ENCODE results near the gene SIT1.

SIT1 gene

GRCh38 chr9:35599763-35600604 is 50.7 kb downstream of the SIT1 start:
- no peak for ATAC-seq
- TF ChIP-seq CSRNP3 (CRISPR knock-in tag; IDR thresholded peaks at IDR 0.05) (no peak), ESRRG (CRISPR knock-in tag; IDR thresholded peaks at IDR 0.05) (no peak), TOX (CRISPR knock-in tag; IDR thresholded peaks at IDR 0.05; ENCODE audit: borderline replicate concordance) (no peak), ZFP30 (CRISPR knock-in tag; IDR thresholded peaks at IDR 0.05) (no peak), ZNF70 (CRISPR knock-in tag; IDR thresholded peaks at IDR 0.05) (no peak), ZNF565 (CRISPR knock-in tag; conservative IDR thresholded peaks at IDR 0.05; ENCODE audit: low read depth) (no peak), ZC3H10 (CRISPR knock-in tag; IDR thresholded peaks at IDR 0.05) (no peak), CSDC2 (CRISPR knock-in tag; IDR thresholded peaks at IDR 0.05) (no peak), PATZ1 (CRISPR knock-in tag; IDR thresholded peaks at IDR 0.05; ENCODE audit: borderline replicate concordance) (no peak)
